Neural cell (in vitro differentiated cells): ENCODE results near the gene KCTD19. TPM values are rescaled to one million over a fixed set of nuclear protein-coding genes. Genes with fewer than 3 reads are reported as not detected.

ENCODE experiments used
- H2AFZ ChIP-seq: fragments of 200-600, 300-800 bp; sonication (generic), shearing (Covaris generic); 2 replicates; pipeline ENCODE4 v1.6.0; 2014; ENCODE audit warnings: low read depth, mild to moderate bottlenecking, antibody characterized with exemption, low read length, moderate library complexity
- H3F3A ChIP-seq: fragments of 200-600 bp; shearing (Covaris generic); 2 replicates; pipeline ENCODE4 v1.6.1; 2016; ENCODE audit warnings: mild to moderate bottlenecking, moderate library complexity, mixed read lengths, antibody characterized with exemption, low read length; ENCODE audit not compliant: insufficient read depth, poor library complexity, severe bottlenecking
- H3K27ac ChIP-seq: fragments of 200-600, 300-800 bp; sonication (generic), shearing (Covaris generic); 2 replicates; pipeline ENCODE4 v1.5.1; 2014; ENCODE audit warnings: mild to moderate bottlenecking, low read length, moderate library complexity
- H3K27me3 ChIP-seq: fragments of 300-800, 200-600 bp; sonication (generic), shearing (Covaris generic); 2 replicates; pipeline ENCODE4 v1.6.0; 2014; ENCODE audit warnings: mild to moderate bottlenecking, low read depth, low read length, moderate library complexity; ENCODE audit not compliant: insufficient read depth
- H3K36me3 ChIP-seq: fragments of 300-800, 200-600 bp; sonication (generic), shearing (Covaris generic); 2 replicates; pipeline ENCODE4 v1.5.1; 2014; ENCODE audit warnings: mild to moderate bottlenecking, antibody characterized with exemption, low read length, moderate library complexity; ENCODE audit not compliant: insufficient read depth
- H3K4me2 ChIP-seq: fragments of 300-800, 200-600 bp; sonication (generic), shearing (Covaris generic); 2 replicates; pipeline ENCODE4 v1.6.0; 2014; ENCODE audit warnings: mild to moderate bottlenecking, low read length
- H3K4me3 ChIP-seq: fragments of 300-800, 200-600 bp; sonication (generic), shearing (Covaris generic); 2 replicates; pipeline ENCODE4 v1.5.1; 2014; ENCODE audit warnings: mild to moderate bottlenecking, low read length, moderate library complexity
- H3K79me2 ChIP-seq: fragments of 200-600 bp; shearing (Covaris generic); replicated peaks from 2 replicates; pipeline ENCODE4 v1.6.0; 2014; ENCODE audit warnings: mild to moderate bottlenecking, low read length, moderate library complexity; ENCODE audit not compliant: insufficient read depth
- H3K9ac ChIP-seq: fragments of 300-800, 200-600 bp; sonication (generic), shearing (Covaris generic); 2 replicates; pipeline ENCODE4 v1.6.1; 2016; ENCODE audit warnings: mild to moderate bottlenecking, low read length, mixed read lengths
- H3K9me2 ChIP-seq: fragments of 200-600 bp; shearing (Covaris generic); 2 replicates; pipeline ENCODE4 v1.6.1; 2016; ENCODE audit warnings: mild to moderate bottlenecking, low read length, mixed read lengths; ENCODE audit not compliant: insufficient read depth
- H3K9me3 ChIP-seq: fragments of 200-600, 300-800 bp; sonication (generic), shearing (Covaris generic); 2 replicates; pipeline ENCODE4 v1.6.1; 2016; ENCODE audit warnings: mild to moderate bottlenecking, mixed run types, low read length, moderate library complexity, mixed read lengths
- H4K20me1 ChIP-seq: fragments of 200-600 bp; shearing (Covaris generic); 2 replicates; pipeline ENCODE4 v1.6.1; 2016; ENCODE audit warnings: mild to moderate bottlenecking, mixed run types; ENCODE audit not compliant: insufficient read depth
- CTCF ChIP-seq: fragments of 450-650 bp; IDR thresholded peaks from 2 replicates; pipeline ENCODE4 v1.5.1; 2014; ENCODE audit warnings: antibody characterized with exemption, mild to moderate bottlenecking, moderate library complexity; ENCODE audit not compliant: poor library complexity, severe bottlenecking
- EP300 ChIP-seq: fragments of 450-650 bp; conservative IDR thresholded peaks from 2 replicates; pipeline ENCODE4 v1.6.1; 2014; ENCODE audit warnings: antibody characterized with exemption, mild to moderate bottlenecking, moderate library complexity; ENCODE audit not compliant: poor library complexity, severe bottlenecking
- EZH2 ChIP-seq: fragments of 200-600, 300-800 bp; shearing (Covaris generic), sonication (generic); IDR thresholded peaks from 2 replicates; pipeline ENCODE4 v1.6.1; 2014; ENCODE audit warnings: antibody characterized with exemption, low read length, borderline replicate concordance, mild to moderate bottlenecking; ENCODE audit not compliant: insufficient read depth, poor library complexity, severe bottlenecking
- MXI1 ChIP-seq: fragments of 450-650 bp; conservative IDR thresholded peaks from 2 replicates; pipeline ENCODE4 v1.6.1; 2014; ENCODE audit warnings: antibody characterized with exemption, mild to moderate bottlenecking; ENCODE audit not compliant: poor library complexity, severe bottlenecking
- POLR2AphosphoS5 ChIP-seq: IDR thresholded peaks from 2 replicates; pipeline ENCODE4 v1.6.1; 2012
- RAD21 ChIP-seq: fragments of 450-650 bp; conservative IDR thresholded peaks from 2 replicates; pipeline ENCODE4 v1.6.1; 2014; ENCODE audit warnings: antibody characterized with exemption, mild to moderate bottlenecking, moderate library complexity
- REST ChIP-seq: IDR thresholded peaks from 2 replicates; pipeline ENCODE4 v1.6.1; 2012; ENCODE audit warnings: borderline replicate concordance
- SMC3 ChIP-seq: fragments of 450-650 bp; conservative IDR thresholded peaks from 2 replicates; pipeline ENCODE4 v1.6.1; 2014; ENCODE audit warnings: antibody characterized with exemption, mild to moderate bottlenecking, moderate library complexity; ENCODE audit not compliant: poor library complexity
- TAF1 ChIP-seq: IDR thresholded peaks from 2 replicates; pipeline ENCODE4 v1.6.1; 2012; ENCODE audit warnings: low read depth
- polyA plus RNA-seq: library from polyadenylated mRNA; depleted of rRNA; stranded (reverse); fragments of >200 nt; gene quantifications from 2 replicates; pipeline ENCODE4 v1.2.3, GENCODE V29; 2014

Gene KCTD19
- polyA plus RNA-seq, 1 donor from 2014 or later = 0.45 TPM

GRCh38 chr16:67242138-67242730 is 84.3 kb downstream of the KCTD19 start:
- H3K4me2 ChIP-seq = no peak overlapping the region
- H3K27me3 ChIP-seq = peaks cover 15% of the 10 kb centered on the region
- no peak for TF ChIP-seq EZH2
- no peak for TF ChIP-seq EP300
- TF ChIP-seq RAD21 = no peak
- TF ChIP-seq CTCF = no peak
- TF ChIP-seq POLR2AphosphoS5 = no peak
- no peak for TF ChIP-seq SMC3
- TF ChIP-seq MXI1 = no peak
- TF ChIP-seq TAF1 = no peak
- TF ChIP-seq REST = no peak
- no peak overlapping the region for H2AFZ ChIP-seq
- H3K9me3 ChIP-seq = no peaks in the 10 kb centered on the region
- H3K79me2 ChIP-seq = no peaks in the 10 kb centered on the region
- no peak overlapping the region for H3K4me3 ChIP-seq
- H4K20me1 ChIP-seq = no peaks in the 10 kb centered on the region
- no peak overlapping the region for H3K27ac ChIP-seq
- no peak overlapping the region for H3K9ac ChIP-seq
- H3K9me2 ChIP-seq = no peaks in the 10 kb centered on the region
- no peaks in the 10 kb centered on the region for H3K36me3 ChIP-seq
- no peaks in the 10 kb centered on the region for H3F3A ChIP-seq

- Histone ChIP-seq H3K27me3 (peaks cover 5% of the 10 kb centered on the region), H3K9me3 (no peaks in the 10 kb centered on the region), H2AFZ (no peak overlapping the region), H3K9ac (no peak overlapping the region), H3K4me2 (no peak overlapping the region), H3K79me2 (no peaks in the 10 kb centered on the region), H3K9me2 (no peaks in the 10 kb centered on the region), H4K20me1 (no peaks in the 10 kb centered on the region), H3F3A (no peaks in the 10 kb centered on the region), H3K4me3 (no peak overlapping the region), H3K36me3 (no peaks in the 10 kb centered on the region), H3K27ac (no peak overlapping the region)
- TF ChIP-seq CTCF (no peak), POLR2AphosphoS5 (no peak), MXI1 (no peak), REST (no peak), RAD21 (no peak), TAF1 (no peak), EP300 (no peak), SMC3 (no peak), EZH2 (no peak)
These were observed 85.3 kb downstream of the KCTD19 start for GRCh38 chr16:67241008-67241900.
